Neural progenitor cell (in vitro differentiated cells): Measurements from ENCODE around the gene ZNF558. TPM values are rescaled to one million over a fixed set of nuclear protein-coding genes. Genes with fewer than 3 reads are reported as not detected.

Source experiments
- DNase-seq: peaks from one replicate; pipeline ENCODE4 v3.0.0-alpha.2; 2016; ENCODE audit warnings: low spot score
- H2AFZ ChIP-seq: fragments of 200-600 bp; sonication (generic); replicated peaks from 2 replicates; pipeline ENCODE4 v1.6.1; 2016; ENCODE audit warnings: antibody characterized with exemption
- H3F3A ChIP-seq: fragments of 200-600 bp; sonication (generic); 2 replicates; pipeline ENCODE4 v1.6.1; 2016; ENCODE audit warnings: antibody characterized with exemption, low read depth
- H3K27ac ChIP-seq: fragments of 200-600 bp; sonication (generic); 2 replicates; pipeline ENCODE4 v1.5.1; 2016; ENCODE audit warnings: mild to moderate bottlenecking
- H3K27me3 ChIP-seq: fragments of 200-600 bp; sonication (generic); 2 replicates; pipeline ENCODE4 v1.6.1; 2016; ENCODE audit warnings: mild to moderate bottlenecking, moderate library complexity
- H3K36me3 ChIP-seq: fragments of 200-600 bp; sonication (generic); 2 replicates; pipeline ENCODE4 v1.5.1; 2016
- H3K4me1 ChIP-seq: fragments of 200-600 bp; sonication (generic); 2 replicates; pipeline ENCODE4 v1.6.1; 2016; ENCODE audit warnings: mixed run types
- H3K4me2 ChIP-seq: fragments of 200-600 bp; sonication (generic); 2 replicates; pipeline ENCODE4 v1.6.1; 2016
- H3K4me3 ChIP-seq: fragments of 200-600 bp; sonication (generic); 2 replicates; pipeline ENCODE4 v1.5.1; 2016
- H3K79me2 ChIP-seq: fragments of 200-600 bp; sonication (generic); 2 replicates; pipeline ENCODE4 v1.6.1; 2016; ENCODE audit warnings: low read depth
- H3K9ac ChIP-seq: fragments of 200-600 bp; sonication (generic); 2 replicates; pipeline ENCODE4 v1.6.1; 2016
- H3K9me3 ChIP-seq: fragments of 200-600 bp; sonication (generic); 2 replicates; pipeline ENCODE4 v1.5.1; 2016; ENCODE audit warnings: low read depth
- H4K20me1 ChIP-seq: fragments of 200-600 bp; sonication (generic); 2 replicates; pipeline ENCODE4 v1.6.1; 2016; ENCODE audit warnings: low read depth
- H3K27ac Mint-ChIP-seq: 3 replicates; pipeline ENCODE4 v1.8.0; 2021; ENCODE audit warnings: mixed read lengths
- H3K27me3 Mint-ChIP-seq: 2 replicates; pipeline ENCODE4 v1.8.0; 2022; ENCODE audit warnings: low read depth, mild to moderate bottlenecking, inconsistent platforms, moderate library complexity, mixed read lengths; ENCODE audit not compliant: insufficient read depth
- H3K36me3 Mint-ChIP-seq: 3 replicates; pipeline ENCODE4 v1.8.0; 2021; ENCODE audit warnings: mixed read lengths
- H3K4me1 Mint-ChIP-seq: 3 replicates; pipeline ENCODE4 v1.8.0; 2021; ENCODE audit warnings: mixed read lengths
- H3K4me3 Mint-ChIP-seq: 3 replicates; pipeline ENCODE4 v1.8.0; 2021; ENCODE audit warnings: mild to moderate bottlenecking, moderate library complexity, mixed read lengths
- H3K9me3 Mint-ChIP-seq: 3 replicates; pipeline ENCODE4 v1.8.0; 2020; ENCODE audit warnings: mixed read lengths
- CTCF ChIP-seq: fragments of 200-600 bp; sonication (generic); IDR thresholded peaks from 2 replicates; pipeline ENCODE4 v1.5.1; 2017; ENCODE audit warnings: antibody characterized with exemption, mild to moderate bottlenecking
- EZH2 ChIP-seq: fragments of 200-600 bp; sonication (generic); IDR thresholded peaks from 2 replicates; pipeline ENCODE4 v1.6.1; 2017; ENCODE audit warnings: antibody characterized with exemption, mild to moderate bottlenecking, moderate library complexity
- EZH2phosphoT487 ChIP-seq: fragments of 200-600 bp; sonication (generic); IDR thresholded peaks from 2 replicates; pipeline ENCODE4 v1.6.1; 2017; ENCODE audit warnings: antibody characterized with exemption
- total RNA-seq: library from RNA; depleted of rRNA; stranded (reverse); fragments of >200 nt; gene quantifications from 2 replicates; pipeline ENCODE4 v1.2.3, GENCODE V29; 2015; ENCODE audit warnings: low replicate concordance

The ZNF558 gene
- total RNA-seq, 1 donor from 2014 or later: 59.4 TPM

GRCh38 chr19:8835877-8836276, 3.8 kb upstream of the ZNF558 start:
- no peaks in the 10 kb centered on the region for H3K79me2 ChIP-seq
- DNase-seq: no peak
- Mint-ChIP-seq H3K27me3 (peaks cover 5% of the 10 kb centered on the region), H3K36me3 (no peaks in the 10 kb centered on the region), H3K27ac (no peak overlapping the region), H3K4me3 (no peak overlapping the region), H3K4me1 (peaks cover 7% of the 10 kb centered on the region), H3K9me3 (peaks cover 18% of the 10 kb centered on the region)
- H3K4me1 ChIP-seq: no peaks in the 10 kb centered on the region
- H3K27ac ChIP-seq: no peak overlapping the region
- no peaks in the 10 kb centered on the region for H3K27me3 ChIP-seq
- no peak for TF ChIP-seq CTCF
- no peak for TF ChIP-seq EZH2phosphoT487
- no peak for TF ChIP-seq EZH2
- H3F3A ChIP-seq: peaks cover 5% of the 10 kb centered on the region
- no peak overlapping the region for H2AFZ ChIP-seq
- no peak overlapping the region for H3K9ac ChIP-seq
- no peaks in the 10 kb centered on the region for H3K36me3 ChIP-seq
- H3K4me2 ChIP-seq: no peak overlapping the region
- H3K9me3 ChIP-seq: peaks cover 5% of the 10 kb centered on the region
- H3K4me3 ChIP-seq: no peak overlapping the region
- H4K20me1 ChIP-seq: no peaks in the 10 kb centered on the region

- no peaks in the 10 kb centered on the region for H3K79me2 ChIP-seq
- peaks cover 5% of the 10 kb centered on the region for H3F3A ChIP-seq
- Mint-ChIP-seq H3K27ac (no peak overlapping the region), H3K36me3 (no peaks in the 10 kb centered on the region), H3K9me3 (peaks cover 14% of the 10 kb centered on the region), H3K4me1 (peaks cover 7% of the 10 kb centered on the region), H3K27me3 (peaks cover 2% of the 10 kb centered on the region), H3K4me3 (no peak overlapping the region)
- no peaks in the 10 kb centered on the region for H3K36me3 ChIP-seq
- peaks cover 5% of the 10 kb centered on the region for H3K9me3 ChIP-seq
- TF ChIP-seq EZH2phosphoT487: no peak
- no peak for TF ChIP-seq CTCF
- no peak for TF ChIP-seq EZH2
- no peak for DNase-seq
- no peaks in the 10 kb centered on the region for H3K4me1 ChIP-seq
- no peak overlapping the region for H3K4me3 ChIP-seq
- no peak overlapping the region for H3K27ac ChIP-seq
- no peaks in the 10 kb centered on the region for H4K20me1 ChIP-seq
- no peak overlapping the region for H3K4me2 ChIP-seq
- no peak overlapping the region for H2AFZ ChIP-seq
- H3K27me3 ChIP-seq: no peaks in the 10 kb centered on the region
- no peak overlapping the region for H3K9ac ChIP-seq
Measured at GRCh38 chr19:8835446-8835845, 3.3 kb upstream of the ZNF558 start.

GRCh38 chr19:8831832-8832131, 322 bp downstream of the ZNF558 start:
- H3K9ac ChIP-seq: peak overlapping the region; percentile 67

More at GRCh38 chr19:8831832-8832131, 322 bp downstream of the ZNF558 start:
- H4K20me1 ChIP-seq: no peaks in the 10 kb centered on the region
- H3K27ac ChIP-seq: no peak overlapping the region
- H3K4me2 ChIP-seq: peak overlapping the region; percentile 87
- peaks cover 22% of the 10 kb centered on the region for H3K36me3 Mint-ChIP-seq
- H3F3A ChIP-seq: peaks cover 5% of the 10 kb centered on the region
- H3K27me3 Mint-ChIP-seq: peaks cover 4% of the 10 kb centered on the region
- peak overlapping the region; percentile 85 for H3K4me3 ChIP-seq
- H3K9me3 Mint-ChIP-seq: peaks cover 9% of the 10 kb centered on the region
- no peak overlapping the region for H3K27ac Mint-ChIP-seq
- H3K9me3 ChIP-seq: peaks cover 5% of the 10 kb centered on the region
- H3K27me3 ChIP-seq: no peaks in the 10 kb centered on the region
- H3K4me1 ChIP-seq: no peaks in the 10 kb centered on the region
- no peaks in the 10 kb centered on the region for H3K36me3 ChIP-seq
- TF ChIP-seq EZH2phosphoT487 (no peak), EZH2 (no peak), CTCF (no peak)
- H3K4me3 Mint-ChIP-seq: peak overlapping the region; percentile 92
- no peak for DNase-seq
- H2AFZ ChIP-seq: peak overlapping the region; percentile 100
- H3K79me2 ChIP-seq: no peaks in the 10 kb centered on the region
- peaks cover 7% of the 10 kb centered on the region for H3K4me1 Mint-ChIP-seq
